CD4-positive, alpha-beta T cell (primary cell): Measurements from ENCODE around the gene DOP1B. TPM values are rescaled to one million over a fixed set of nuclear protein-coding genes. Genes with fewer than 3 reads are reported as not detected.

ENCODE experiments used
- ATAC-seq: fragments of 200-7000 bp; cut with Tn5 transposase; one replicate; pipeline ENCODE4 v1.10.0; 2022; ENCODE audit warnings: mild to moderate bottlenecking; ENCODE audit not compliant: poor library complexity
- CTCF ChIA-PET: fragments of 350-600 bp; sonication (Branson Sonifier 250); formaldehyde crosslinking; loops from one replicate; lab custom pipeline; 2021; ENCODE audit warnings: antibody characterized with exemption, inconsistent platforms; lab: Charles Lee
- POLR2A ChIA-PET: fragments of 350-600 bp; sonication (Branson Sonifier 250); formaldehyde crosslinking; loops from one replicate; lab custom pipeline; 2021; ENCODE audit warnings: antibody characterized with exemption, inconsistent platforms; lab: Charles Lee
- DNase-seq, 14 experiments: peaks; one replicate each; pipeline ENCODE4 v3.0.0-alpha.2; 2013 to 2020; ENCODE audit warnings: mixed read lengths in 2 of 14
- H3K27ac ChIP-seq, 2 donors: one replicate each; pipeline versions ENCODE4 v1.5.1 to v1.7.0; 2013; ENCODE audit warnings: low read length in 2 of 2, low read depth in 1 of 2, mild to moderate bottlenecking in 1 of 2
- H3K27me3 ChIP-seq, 2 experiments: 1 replicate in 1 of 2; 2 replicates in 1 of 2; pipeline versions ENCODE4 v1.6.1 to v1.7.0; 2013; ENCODE audit warnings: low read length in 2 of 2, control low read depth in 1 of 2, mild to moderate bottlenecking in 1 of 2, moderate library complexity in 1 of 2; ENCODE audit not compliant: insufficient read depth in 2 of 2, control insufficient read depth in 1 of 2
- H3K36me3 ChIP-seq: one replicate; pipeline ENCODE4 v1.6.1; 2013; ENCODE audit warnings: low read length, control low read depth; ENCODE audit not compliant: insufficient read depth
- H3K4me1 ChIP-seq: one replicate; pipeline ENCODE4 v1.6.1; 2013; ENCODE audit warnings: low read length, control low read depth; ENCODE audit not compliant: insufficient read depth
- H3K4me3 ChIP-seq: one replicate; pipeline ENCODE4 v1.5.1; 2013; ENCODE audit warnings: mild to moderate bottlenecking, low read length, moderate library complexity
- H3K9me3 ChIP-seq, 2 experiments: 1 replicate in 1 of 2; 2 replicates in 1 of 2; pipeline versions ENCODE4 v1.6.1 to v1.7.0; 2013; ENCODE audit warnings: low read length in 2 of 2, mild to moderate bottlenecking in 2 of 2, control low read depth in 1 of 2, moderate library complexity in 1 of 2; ENCODE audit not compliant: control insufficient read depth in 1 of 2, insufficient read depth in 1 of 2
- H3K27ac Mint-ChIP-seq: one replicate; pipeline ENCODE4 v1.8.0; 2020; ENCODE audit warnings: mixed read lengths
- H3K27me3 Mint-ChIP-seq: one replicate; pipeline ENCODE4 v1.8.0; 2021; ENCODE audit warnings: mixed read lengths
- H3K36me3 Mint-ChIP-seq: one replicate; pipeline ENCODE4 v1.8.0; 2021; ENCODE audit warnings: low read depth, mixed read lengths
- H3K4me1 Mint-ChIP-seq: one replicate; pipeline ENCODE4 v1.8.0; 2021; ENCODE audit warnings: low read depth, mixed read lengths
- H3K4me3 Mint-ChIP-seq: one replicate; pipeline ENCODE4 v1.8.0; 2020; ENCODE audit warnings: mild to moderate bottlenecking, mixed read lengths
- H3K9me3 Mint-ChIP-seq: one replicate; pipeline ENCODE4 v1.8.0; 2020; ENCODE audit warnings: mixed read lengths
- intact Hi-C, 2 experiments: fragments of 100-400 bp; cut with DNase I in 1 of 2; cut with micrococcal nuclease in 1 of 2; formaldehyde crosslinking; loops; one replicate each; pipeline versions ENCODE4 v1.15.1 to v1.9.0; 2023 to 2025; cut with DNase I, micrococcal nuclease
- total RNA-seq, 174 experiments: library from RNA in 2 of 174; stranded (reverse) in 2 of 174; gene quantifications; one replicate each; pipeline ENCODE4 v1.2.3 and lab custom pipeline; 2021 to 2026
- TF ChIP-seq, protein P1 (sequence below): fragments of 200-600 bp; IDR thresholded peaks from one replicate; pipeline ENCODE4 v1.8.0; 2022; ENCODE audit warnings: antibody characterized with exemption, mild to moderate bottlenecking

The DOP1B gene
- total RNA-seq, 2 experiments from 2014 or later = 11.0 to 12.7 TPM

DNA sequence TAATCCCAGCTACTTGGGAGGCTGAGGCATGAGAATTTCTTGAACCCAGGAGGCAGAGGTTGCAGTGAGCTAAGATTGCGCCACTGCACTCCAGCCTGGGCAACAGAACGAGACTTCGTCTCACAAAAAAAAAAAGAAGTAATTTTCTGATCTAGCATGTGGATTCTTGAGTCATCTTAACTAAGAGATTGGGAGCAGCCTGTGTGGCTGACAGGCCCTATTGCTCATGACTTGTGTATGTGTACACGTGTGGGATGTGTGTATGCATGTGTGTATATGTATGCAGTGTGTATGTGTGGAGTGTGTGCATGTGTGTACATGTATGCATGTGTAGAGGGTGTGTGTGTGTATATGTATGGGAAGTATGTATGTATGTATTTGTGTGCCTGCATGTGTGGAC lies 29.5 kb downstream of the DOP1B start:
- no peak overlapping the region for H3K27ac ChIP-seq
- DNase-seq = no peak
- no peaks in the 10 kb centered on the region for H3K9me3 Mint-ChIP-seq
- CTCF ChIA-PET = interaction anchor here (0.6 kb wide), 1 partner anchor 72 kb away, joined by 3 read pairs; no protein-coding TSS in a partner anchor
- ATAC-seq = no peak
- intact Hi-C loops = loop anchor here in 1 of 2 experiments (5.0 kb wide), 1 partner anchor 34 kb away; no protein-coding TSS in a partner anchor
- TF ChIP-seq, protein P1, sequence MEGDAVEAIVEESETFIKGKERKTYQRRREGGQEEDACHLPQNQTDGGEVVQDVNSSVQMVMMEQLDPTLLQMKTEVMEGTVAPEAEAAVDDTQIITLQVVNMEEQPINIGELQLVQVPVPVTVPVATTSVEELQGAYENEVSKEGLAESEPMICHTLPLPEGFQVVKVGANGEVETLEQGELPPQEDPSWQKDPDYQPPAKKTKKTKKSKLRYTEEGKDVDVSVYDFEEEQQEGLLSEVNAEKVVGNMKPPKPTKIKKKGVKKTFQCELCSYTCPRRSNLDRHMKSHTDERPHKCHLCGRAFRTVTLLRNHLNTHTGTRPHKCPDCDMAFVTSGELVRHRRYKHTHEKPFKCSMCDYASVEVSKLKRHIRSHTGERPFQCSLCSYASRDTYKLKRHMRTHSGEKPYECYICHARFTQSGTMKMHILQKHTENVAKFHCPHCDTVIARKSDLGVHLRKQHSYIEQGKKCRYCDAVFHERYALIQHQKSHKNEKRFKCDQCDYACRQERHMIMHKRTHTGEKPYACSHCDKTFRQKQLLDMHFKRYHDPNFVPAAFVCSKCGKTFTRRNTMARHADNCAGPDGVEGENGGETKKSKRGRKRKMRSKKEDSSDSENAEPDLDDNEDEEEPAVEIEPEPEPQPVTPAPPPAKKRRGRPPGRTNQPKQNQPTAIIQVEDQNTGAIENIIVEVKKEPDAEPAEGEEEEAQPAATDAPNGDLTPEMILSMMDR = no peak
- peaks cover 34% of the 10 kb centered on the region for H3K36me3 Mint-ChIP-seq
- H3K27ac Mint-ChIP-seq = no peak overlapping the region
- POLR2A ChIA-PET = no interaction called here
- no peaks in the 10 kb centered on the region for H3K27me3 ChIP-seq
- peaks cover 15% of the 10 kb centered on the region for H3K36me3 ChIP-seq
- no peaks in the 10 kb centered on the region for H3K9me3 ChIP-seq
- peaks cover 11% of the 10 kb centered on the region for H3K4me1 Mint-ChIP-seq
- no peak overlapping the region for H3K4me3 Mint-ChIP-seq
- no peaks in the 10 kb centered on the region for H3K27me3 Mint-ChIP-seq
- no peaks in the 10 kb centered on the region for H3K4me1 ChIP-seq
- no peak overlapping the region for H3K4me3 ChIP-seq

GRCh38 chr21:36186506-36187399 lies 30.1 kb downstream of the DOP1B start:
- Histone ChIP-seq H3K27ac (no peak overlapping the region), H3K4me1 (no peaks in the 10 kb centered on the region), H3K27me3 (no peaks in the 10 kb centered on the region), H3K4me3 (no peak overlapping the region), H3K9me3 (no peaks in the 10 kb centered on the region), H3K36me3 (peaks cover 15% of the 10 kb centered on the region)
- H3K27ac Mint-ChIP-seq = no peak overlapping the region
- peaks cover 11% of the 10 kb centered on the region for H3K4me1 Mint-ChIP-seq
- DNase-seq = no peak
- TF ChIP-seq, protein P1 = no peak
- H3K4me3 Mint-ChIP-seq = no peak overlapping the region
- intact Hi-C loops = loop anchor here in 1 of 2 experiments (5.0 kb wide), 1 partner anchor 34 kb away; no protein-coding TSS in a partner anchor
- CTCF ChIA-PET = interaction anchor here (0.6 kb wide), 1 partner anchor 72 kb away, joined by 3 read pairs; no protein-coding TSS in a partner anchor
- no peaks in the 10 kb centered on the region for H3K27me3 Mint-ChIP-seq
- POLR2A ChIA-PET = no interaction called here
- peaks cover 35% of the 10 kb centered on the region for H3K36me3 Mint-ChIP-seq
- no peak for ATAC-seq
- no peaks in the 10 kb centered on the region for H3K9me3 Mint-ChIP-seq

DNA sequence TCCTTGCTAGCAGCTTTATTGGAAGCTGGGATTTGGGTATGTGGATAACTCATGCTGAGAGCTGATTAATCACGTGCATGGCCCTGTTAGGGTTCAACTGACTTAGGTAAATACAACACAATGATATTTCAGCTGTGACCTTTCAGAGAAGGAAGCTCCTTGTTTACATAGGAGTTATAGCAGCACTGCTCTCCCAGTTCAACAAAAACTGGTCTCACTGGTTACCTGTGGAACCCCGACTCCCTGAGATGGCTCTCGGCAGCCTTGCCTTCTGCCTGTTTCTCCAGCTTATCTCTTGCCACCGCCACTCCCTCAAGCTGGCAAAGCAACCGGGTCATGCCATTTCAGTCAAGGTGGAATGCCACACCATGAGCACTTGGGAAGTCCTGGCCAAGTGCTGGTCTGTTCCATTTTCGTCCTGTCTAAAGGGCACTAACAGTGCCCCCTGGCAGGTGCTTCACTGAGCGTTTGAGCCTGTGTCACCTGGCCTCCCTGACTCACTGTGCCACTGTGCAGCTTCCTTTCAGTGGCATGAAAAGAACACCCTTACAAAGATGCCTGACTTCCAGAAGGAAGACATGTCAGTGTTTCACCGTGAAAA lies 31.6 kb downstream of the DOP1B start:
- Histone ChIP-seq H3K27me3 (no peaks in the 10 kb centered on the region), H3K9me3 (no peaks in the 10 kb centered on the region), H3K36me3 (peaks cover 8% of the 10 kb centered on the region), H3K4me1 (no peaks in the 10 kb centered on the region), H3K4me3 (no peak overlapping the region), H3K27ac (no peak overlapping the region)
- Mint-ChIP-seq H3K9me3 (no peaks in the 10 kb centered on the region), H3K27me3 (no peaks in the 10 kb centered on the region), H3K36me3 (peaks cover 32% of the 10 kb centered on the region), H3K4me3 (no peak overlapping the region), H3K27ac (peak overlapping the region; percentile 58), H3K4me1 (peaks cover 11% of the 10 kb centered on the region)
- ChIA-PET POLR2A (interaction anchor here (0.9 kb wide), 1 partner anchor 132 kb away, joined by 3 read pairs; the partner anchor contains the start of gene MORC3), CTCF (no interaction called here)
- intact Hi-C loops = loop anchor here in 1 of 2 experiments (5.0 kb wide), 1 partner anchor 36 kb away; no protein-coding TSS in a partner anchor
- DNase-seq (peak in 1 of 14 experiments; percentile 12), ATAC-seq (no peak)
- TF ChIP-seq, protein P1 = no peak
